Bronchial epithelial cell (primary cell): ENCODE measurements around the gene TNF. TPM values are rescaled to one million over a fixed set of nuclear protein-coding genes. Genes with fewer than 3 reads are reported as not detected.
"Not testable (repeated sequence)": the region's sequence is repeated elsewhere in the genome, so short reads cannot be mapped to it uniquely, and the experiment has no call there.

Source experiments
- DNase-seq: peaks from one replicate; pipeline ENCODE4 v3.0.0-alpha.2; 2010; ENCODE audit warnings: low read depth
- FAIRE-seq: peaks from 2 replicates; lab custom pipeline; 2011; peaks lifted over from hg19 to GRCh38; lab: Jason Lieb, UNC
- H3K27me3 ChIP-seq: 2 replicates; pipeline ENCODE4 v1.5.1; 2011; ENCODE audit warnings: low read length; ENCODE audit not compliant: control insufficient read depth, insufficient read depth
- H3K36me3 ChIP-seq: 2 replicates; pipeline ENCODE4 v1.5.1; 2011; ENCODE audit warnings: low read length; ENCODE audit not compliant: control insufficient read depth, insufficient read depth
- H3K4me3 ChIP-seq: 2 replicates; pipeline ENCODE4 v1.5.1; 2011; ENCODE audit warnings: mild to moderate bottlenecking, low read depth, low read length, control low read depth
- CTCF ChIP-seq: IDR thresholded peaks from 2 replicates; pipeline ENCODE4 v1.5.1; 2011; ENCODE audit warnings: mild to moderate bottlenecking, moderate library complexity, low read length, control low read depth, inconsistent platforms; ENCODE audit not compliant: insufficient read depth, severe bottlenecking
- total RNA-seq: library from RNA; depleted of rRNA; stranded (reverse); fragments of >200 nt; gene quantifications from 2 replicates; pipeline ENCODE4 v1.2.1, GENCODE V29; 2014

Gene TNF
- total RNA-seq, 1 donor from 2014 or later, result not detected

- no peaks in the 10 kb centered on the region for H3K36me3 ChIP-seq
- H3K27me3 ChIP-seq, result no peaks in the 10 kb centered on the region
- DNase-seq (no peak), FAIRE-seq (no peak)
- H3K4me3 ChIP-seq, result no peak within 1 kb of the TSS
- TF ChIP-seq CTCF, result no peak
Measured at GRCh38 chr6:31586008-31586407, 10.6 kb downstream of the TNF start, which contains the start of gene LST1. Gene LST1 (plus strand): TSS chr6:31586277. CDS start chr6:31587300, 1,023 bp downstream.

DNA sequence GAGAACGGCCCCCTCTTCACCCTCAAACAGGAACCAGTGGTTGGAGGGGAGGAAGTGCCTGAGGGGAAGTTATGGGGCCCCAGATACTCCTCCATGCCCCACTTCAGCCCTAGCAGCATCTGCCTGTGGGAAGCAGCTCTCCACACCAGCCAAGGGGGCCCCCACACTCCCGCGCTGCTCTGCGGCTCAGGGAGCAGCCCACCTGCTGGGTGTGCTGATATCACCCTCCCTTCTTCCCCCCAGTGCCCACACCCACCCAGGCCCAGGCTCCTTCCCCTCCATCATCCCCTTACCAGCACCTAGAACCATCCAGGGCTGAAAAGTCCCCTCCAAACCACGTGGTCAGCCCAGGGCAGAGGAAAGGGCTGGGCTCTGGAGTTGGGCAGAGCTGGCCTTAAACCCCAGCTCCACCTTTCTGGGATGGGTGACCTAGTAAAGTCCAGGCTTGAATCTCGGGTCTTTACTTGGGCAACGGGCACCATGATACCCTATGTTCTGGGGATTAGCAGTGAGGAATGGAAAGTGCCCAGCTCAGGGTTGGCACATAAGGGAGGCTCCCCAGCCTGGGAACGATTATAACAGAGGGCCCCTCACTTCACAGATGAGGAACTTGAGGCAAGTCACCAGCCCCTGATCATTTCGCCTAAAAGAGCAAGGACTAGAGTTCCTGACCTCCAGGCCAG is 11.4 kb downstream of the TNF start:
- FAIRE-seq (no peak), DNase-seq (no peak)
- Histone ChIP-seq H3K27me3 (no peaks in the 10 kb centered on the region), H3K36me3 (no peaks in the 10 kb centered on the region), H3K4me3 (no peak overlapping the region)
- TF ChIP-seq CTCF, result no peak

DNA sequence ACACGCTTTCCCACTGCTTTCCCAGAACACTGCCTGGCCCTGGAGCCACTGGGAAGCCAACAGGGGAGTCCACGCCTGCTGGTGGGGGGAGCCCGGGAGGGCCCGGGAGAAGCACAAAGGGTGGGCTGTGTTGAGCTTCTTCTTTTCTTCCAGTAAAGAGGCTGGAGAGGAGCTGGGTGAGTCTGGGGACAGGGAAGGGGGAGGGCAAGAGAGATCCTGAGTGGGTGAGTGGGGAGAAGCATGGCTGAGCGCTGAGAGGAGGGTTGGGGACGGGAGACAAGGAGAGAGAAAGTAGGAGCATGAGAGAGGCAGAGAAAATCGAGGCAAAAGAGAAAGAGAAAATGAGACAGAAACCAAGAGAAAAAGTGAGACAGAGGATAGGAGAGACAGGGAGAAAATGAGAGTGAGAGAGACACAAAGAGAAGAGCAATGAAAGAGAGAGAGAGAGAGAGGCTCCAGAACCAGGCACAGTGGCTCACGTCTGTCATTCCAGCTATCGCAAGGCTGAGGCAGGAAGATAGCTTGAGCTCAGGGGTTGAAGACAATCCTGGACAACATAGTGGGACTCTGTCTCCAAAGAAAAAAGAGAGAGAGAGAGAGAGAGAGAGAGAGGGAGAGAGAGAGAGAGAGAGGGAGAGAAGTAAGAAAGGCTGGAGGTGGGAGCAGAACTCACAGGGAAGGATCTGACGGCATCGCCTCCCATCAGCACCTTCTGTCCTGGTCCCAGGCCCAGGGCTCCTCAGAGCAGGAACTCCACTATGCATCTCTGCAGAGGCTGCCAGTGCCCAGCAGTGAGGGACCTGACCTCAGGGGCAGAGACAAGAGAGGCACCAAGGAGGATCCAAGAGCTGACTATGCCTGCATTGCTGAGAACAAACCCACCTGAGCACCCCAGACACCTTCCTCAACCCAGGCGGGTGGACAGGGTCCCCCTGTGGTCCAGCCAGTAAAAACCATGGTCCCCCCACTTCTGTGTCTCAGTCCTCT is 12.7 kb downstream of the TNF start:
- DNase-seq (no peak), FAIRE-seq (no peak)
- Histone ChIP-seq H3K27me3 (no peaks in the 10 kb centered on the region), H3K4me3 (no peak overlapping the region), H3K36me3 (no peaks in the 10 kb centered on the region)
- TF ChIP-seq CTCF, result no peak

GRCh38 chr6:31588871-31589650 is 13.7 kb downstream of the TNF start:
- FAIRE-seq, result no peak
- H3K27me3 ChIP-seq, result no peaks in the 10 kb centered on the region
- no peak overlapping the region for H3K4me3 ChIP-seq
- no peaks in the 10 kb centered on the region for H3K36me3 ChIP-seq
- DNase-seq, result peak; percentile 8
- no peak for TF ChIP-seq CTCF

DNA sequence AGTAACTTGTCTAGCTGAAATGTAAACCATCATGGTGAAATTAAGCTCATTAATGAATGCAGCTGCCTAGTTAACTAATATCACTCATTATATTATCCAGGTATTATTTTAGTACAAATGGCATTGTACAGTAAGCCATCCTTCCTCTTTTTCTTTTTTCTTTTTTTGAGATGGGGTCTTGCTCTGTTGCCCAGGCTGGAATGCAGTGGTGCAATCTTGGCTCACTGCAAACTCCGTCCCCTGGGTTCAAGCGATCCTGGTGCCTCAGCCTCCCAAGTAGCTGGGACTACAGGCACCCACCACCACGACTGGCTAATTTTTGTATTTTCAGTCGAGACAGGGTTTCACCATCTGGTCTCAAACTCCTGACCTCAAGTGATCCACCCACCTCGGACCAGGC is 15.3 kb downstream of the TNF start:
- FAIRE-seq, DNase-seq, H3K4me3 ChIP-seq, H3K36me3 ChIP-seq, H3K27me3 ChIP-seq: not testable (repeated sequence)
